ENCODE results near the gene SAMD4B. TPM values are rescaled to one million over a fixed set of nuclear protein-coding genes. Genes with fewer than 3 reads are reported as not detected.

SAMD4B gene
- total and polyA plus RNA-seq, 9 of the 15 experiments (the other 6 are each of a cell fraction or from before 2014, with no cell fraction given) = 3.4 to 90.5 (median 38.0) TPM

DNA sequence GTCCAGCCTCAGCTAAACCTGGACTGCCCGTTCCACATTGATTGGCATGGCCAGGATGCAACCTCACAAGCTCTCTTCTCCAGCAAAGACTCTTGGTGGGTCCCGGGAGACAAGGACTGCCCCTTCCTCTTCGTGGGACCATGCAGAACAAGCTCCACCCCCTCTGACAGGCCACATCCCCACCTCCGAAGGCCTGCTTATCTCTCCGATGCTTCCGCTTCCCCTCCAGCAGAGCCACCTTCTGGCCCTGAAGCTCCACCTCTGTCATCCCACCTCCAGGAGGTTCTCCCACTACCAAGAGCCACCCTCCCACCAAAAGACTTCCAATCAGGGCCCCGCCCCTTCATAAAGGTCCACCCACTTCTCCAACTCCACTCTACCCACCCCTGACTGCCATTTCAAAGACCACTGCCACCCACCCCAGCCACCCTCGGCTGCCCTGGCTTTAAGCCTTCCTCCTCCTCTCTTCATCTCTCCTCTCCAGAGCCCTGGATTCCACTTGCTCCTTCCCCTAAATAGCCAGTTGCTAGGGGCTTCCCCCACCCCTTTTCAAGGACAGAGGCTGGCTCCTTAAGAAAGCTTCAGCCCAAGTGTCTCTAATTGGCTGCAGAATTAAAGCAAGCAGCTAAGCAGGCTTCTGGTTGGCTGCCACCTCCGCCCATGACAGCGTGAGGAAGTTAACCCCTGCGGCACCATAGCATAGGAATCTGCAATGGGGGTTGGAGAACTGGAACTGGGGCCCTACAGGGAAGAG lies 31.5 kb upstream of the SAMD4B start (continued):
- TF ChIP-seq, protein P1, sequence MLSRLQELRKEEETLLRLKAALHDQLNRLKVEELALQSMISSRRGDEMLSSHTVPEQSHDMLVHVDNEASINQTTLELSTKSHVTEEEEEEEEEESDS (CRISPR knock-in tag; IDR thresholded peaks at IDR 0.05) = no peak
- no peak for TF ChIP-seq GATAD2B (IDR thresholded peaks at IDR 0.05; ENCODE audit: borderline replicate concordance)
- TF ChIP-seq MCM5 (IDR thresholded peaks at IDR 0.05; ENCODE audit: low read depth) = no peak
- TF ChIP-seq ZNF444 (CRISPR knock-in tag; IDR thresholded peaks at IDR 0.05) = no peak
- TF ChIP-seq KLF16 (IDR thresholded peaks at IDR 0.05) = no peak
- 0 out of 2 replicates have a peak, but pooled peaks have one; percentile 50 for TF ChIP-seq LARP7 (IDR thresholded peaks at IDR 0.05)
- TF ChIP-seq POLR2B (IDR thresholded peaks at IDR 0.05; ENCODE audit: low read depth, partially characterized antibody) = peak; percentile 78
- TF ChIP-seq CTBP1 (IDR thresholded peaks at IDR 0.05; ENCODE audit: borderline replicate concordance) = peak; percentile 71
- TF ChIP-seq, protein P2, sequence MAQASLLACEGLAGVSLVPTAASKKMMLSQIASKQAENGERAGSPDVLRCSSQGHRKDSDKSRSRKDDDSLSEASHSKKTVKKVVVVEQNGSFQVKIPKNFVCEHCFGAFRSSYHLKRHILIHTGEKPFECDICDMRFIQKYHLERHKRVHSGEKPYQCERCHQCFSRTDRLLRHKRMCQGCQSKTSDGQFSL (CRISPR knock-in tag; IDR thresholded peaks at IDR 0.05) = no peak
- TF ChIP-seq, protein P2 (tag; IDR thresholded peaks at IDR 0.05) = no peak
- TF ChIP-seq HDAC6 (IDR thresholded peaks at IDR 0.05; ENCODE audit: low read depth, low read length) = no peak
- TF ChIP-seq, protein P3, sequence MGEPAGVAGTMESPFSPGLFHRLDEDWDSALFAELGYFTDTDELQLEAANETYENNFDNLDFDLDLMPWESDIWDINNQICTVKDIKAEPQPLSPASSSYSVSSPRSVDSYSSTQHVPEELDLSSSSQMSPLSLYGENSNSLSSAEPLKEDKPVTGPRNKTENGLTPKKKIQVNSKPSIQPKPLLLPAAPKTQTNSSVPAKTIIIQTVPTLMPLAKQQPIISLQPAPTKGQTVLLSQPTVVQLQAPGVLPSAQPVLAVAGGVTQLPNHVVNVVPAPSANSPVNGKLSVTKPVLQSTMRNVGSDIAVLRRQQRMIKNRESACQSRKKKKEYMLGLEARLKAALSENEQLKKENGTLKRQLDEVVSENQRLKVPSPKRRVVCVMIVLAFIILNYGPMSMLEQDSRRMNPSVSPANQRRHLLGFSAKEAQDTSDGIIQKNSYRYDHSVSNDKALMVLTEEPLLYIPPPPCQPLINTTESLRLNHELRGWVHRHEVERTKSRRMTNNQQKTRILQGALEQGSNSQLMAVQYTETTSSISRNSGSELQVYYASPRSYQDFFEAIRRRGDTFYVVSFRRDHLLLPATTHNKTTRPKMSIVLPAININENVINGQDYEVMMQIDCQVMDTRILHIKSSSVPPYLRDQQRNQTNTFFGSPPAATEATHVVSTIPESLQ (CRISPR knock-in tag; IDR thresholded peaks at IDR 0.05) = no peak
- no peak for TF ChIP-seq U2AF2 (optimal IDR thresholded peaks at IDR 0.05; ENCODE audit: low read depth, low read length)
- no peak for TF ChIP-seq PPARD (CRISPR knock-in tag; IDR thresholded peaks at IDR 0.05)
- TF ChIP-seq ZNF133 (CRISPR knock-in tag; IDR thresholded peaks at IDR 0.05) = no peak
- TF ChIP-seq, protein P4, sequence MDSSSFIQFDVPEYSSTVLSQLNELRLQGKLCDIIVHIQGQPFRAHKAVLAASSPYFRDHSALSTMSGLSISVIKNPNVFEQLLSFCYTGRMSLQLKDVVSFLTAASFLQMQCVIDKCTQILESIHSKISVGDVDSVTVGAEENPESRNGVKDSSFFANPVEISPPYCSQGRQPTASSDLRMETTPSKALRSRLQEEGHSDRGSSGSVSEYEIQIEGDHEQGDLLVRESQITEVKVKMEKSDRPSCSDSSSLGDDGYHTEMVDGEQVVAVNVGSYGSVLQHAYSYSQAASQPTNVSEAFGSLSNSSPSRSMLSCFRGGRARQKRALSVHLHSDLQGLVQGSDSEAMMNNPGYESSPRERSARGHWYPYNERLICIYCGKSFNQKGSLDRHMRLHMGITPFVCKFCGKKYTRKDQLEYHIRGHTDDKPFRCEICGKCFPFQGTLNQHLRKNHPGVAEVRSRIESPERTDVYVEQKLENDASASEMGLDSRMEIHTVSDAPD (CRISPR knock-in tag; IDR thresholded peaks at IDR 0.05) = no peak
- TF ChIP-seq, protein P5, sequence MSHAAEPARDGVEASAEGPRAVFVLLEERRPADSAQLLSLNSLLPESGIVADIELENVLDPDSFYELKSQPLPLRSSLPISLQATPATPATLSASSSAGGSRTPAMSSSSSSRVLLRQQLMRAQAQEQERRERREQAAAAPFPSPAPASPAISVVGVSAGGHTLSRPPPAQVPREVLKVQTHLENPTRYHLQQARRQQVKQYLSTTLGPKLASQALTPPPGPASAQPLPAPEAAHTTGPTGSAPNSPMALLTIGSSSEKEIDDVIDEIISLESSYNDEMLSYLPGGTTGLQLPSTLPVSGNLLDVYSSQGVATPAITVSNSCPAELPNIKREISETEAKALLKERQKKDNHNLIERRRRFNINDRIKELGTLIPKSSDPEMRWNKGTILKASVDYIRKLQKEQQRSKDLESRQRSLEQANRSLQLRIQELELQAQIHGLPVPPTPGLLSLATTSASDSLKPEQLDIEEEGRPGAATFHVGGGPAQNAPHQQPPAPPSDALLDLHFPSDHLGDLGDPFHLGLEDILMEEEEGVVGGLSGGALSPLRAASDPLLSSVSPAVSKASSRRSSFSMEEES (CRISPR knock-in tag; IDR thresholded peaks at IDR 0.05) = no peak

Measured in K562 (cell line).